B cell (primary cell): ENCODE results near the gene CRTC3. TPM values are rescaled to one million over a fixed set of nuclear protein-coding genes. Genes with fewer than 3 reads are reported as not detected.
"Not testable (repeated sequence)": the region's sequence is repeated elsewhere in the genome, so short reads cannot be mapped to it uniquely, and the experiment has no call there.

Source experiments
- ATAC-seq: fragments of 200-7000 bp; cut with Tn5 transposase; one replicate; pipeline ENCODE4 v1.10.0; 2021; ENCODE audit warnings: low read depth, mild to moderate bottlenecking, moderate number of reproducible peaks, moderate library complexity
- CTCF ChIA-PET: fragments of 350-600 bp; sonication (Branson Sonifier 250); formaldehyde crosslinking; loops from one replicate; lab custom pipeline; 2021; ENCODE audit warnings: antibody characterized with exemption, inconsistent platforms; lab: Charles Lee
- POLR2A ChIA-PET: fragments of 350-600 bp; sonication (Branson Sonifier 250); formaldehyde crosslinking; loops from one replicate; lab custom pipeline; 2021; ENCODE audit warnings: antibody characterized with exemption; lab: Charles Lee
- DNase-seq: peaks from one replicate; pipeline ENCODE4 v3.0.0; 2013
- H2AFZ ChIP-seq: 2 replicates; pipeline ENCODE4 v1.6.1; 2012; ENCODE audit warnings: mild to moderate bottlenecking, low read depth, low read length; ENCODE audit not compliant: insufficient read depth, poor library complexity, severe bottlenecking
- H3K27ac ChIP-seq, 2 donors: 1 replicate in 1 of 2; 2 replicates in 1 of 2; pipeline ENCODE4 v1.5.1; 2012 to 2013; ENCODE audit warnings: low read length in 2 of 2, mild to moderate bottlenecking in 2 of 2, moderate library complexity in 1 of 2
- H3K27me3 ChIP-seq, 4 experiments: fragments of 200-600 bp in 1 of 4; sonication (generic) in 1 of 4; replicated peaks in 1 of 4; 1 replicate in 2 of 4; 2 replicates in 2 of 4; pipeline versions ENCODE4 v1.6.1 to v1.7.0; 2013 to 2016; ENCODE audit warnings: low read length in 3 of 4, mild to moderate bottlenecking in 2 of 4, mixed read lengths in 1 of 4, moderate library complexity in 1 of 4; ENCODE audit not compliant: insufficient read depth in 4 of 4, control insufficient read depth in 3 of 4; ENCODE audit errors: control extremely low read depth in 1 of 4
- H3K36me3 ChIP-seq, 2 experiments: replicated peaks in 1 of 2; 1 replicate in 1 of 2; 2 replicates in 1 of 2; pipeline versions ENCODE4 v1.6.1 to v1.7.1; 2013; ENCODE audit warnings: low read length in 1 of 2; ENCODE audit not compliant: insufficient read depth in 2 of 2, control insufficient read depth in 1 of 2; ENCODE audit errors: control extremely low read depth in 1 of 2, extremely low read depth in 1 of 2
- H3K4me1 ChIP-seq, 2 donors: fragments of 200-600 bp in 1 of 2; sonication (generic) in 1 of 2; 1 replicate in 1 of 2; 2 replicates in 1 of 2; pipeline versions ENCODE4 v1.5.1 to v1.6.1; 2013 to 2017; ENCODE audit warnings: low read length in 2 of 2; ENCODE audit not compliant: control insufficient read depth in 2 of 2, insufficient read depth in 2 of 2
- H3K4me2 ChIP-seq: replicated peaks from 2 replicates; pipeline ENCODE3; 2012; ENCODE audit warnings: mild to moderate bottlenecking, low read depth, low read length; ENCODE audit not compliant: poor library complexity, severe bottlenecking
- H3K4me3 ChIP-seq, 5 experiments: fragments of 200-600 bp in 1 of 5; sonication (generic) in 1 of 5; 1 replicate in 3 of 5; 2 replicates in 2 of 5; pipeline versions ENCODE4 v1.5.1 to v1.7.0; 2011 to 2016; ENCODE audit warnings: low read length in 4 of 5, mild to moderate bottlenecking in 4 of 5, low read depth in 2 of 5, control low read depth in 1 of 5, moderate library complexity in 1 of 5; ENCODE audit not compliant: insufficient read depth in 1 of 5; ENCODE audit errors: control extremely low read depth in 1 of 5, extremely low read depth in 1 of 5
- H3K79me2 ChIP-seq: fragments of 200-600 bp; sonication (generic); one replicate; pipeline ENCODE4 v1.6.0; 2016; ENCODE audit warnings: low read length; ENCODE audit not compliant: control insufficient read depth, insufficient read depth
- H3K9ac ChIP-seq: fragments of 200-600 bp; sonication (generic); 2 replicates; pipeline ENCODE4 v1.6.1; 2017; ENCODE audit warnings: mild to moderate bottlenecking, low read length, moderate library complexity
- H3K9me3 ChIP-seq, 3 donors: one replicate each; pipeline versions ENCODE4 v1.6.1 to v1.7.1; 2013; ENCODE audit warnings: low read length in 2 of 3; ENCODE audit not compliant: control insufficient read depth in 2 of 3, insufficient read depth in 1 of 3; ENCODE audit errors: control extremely low read depth in 1 of 3
- H4K20me1 ChIP-seq: 2 replicates; pipeline ENCODE4 v1.6.0; 2012; ENCODE audit warnings: mild to moderate bottlenecking, low read length; ENCODE audit not compliant: insufficient read depth, control insufficient read depth, poor library complexity, severe bottlenecking
- H3K27ac Mint-ChIP-seq: one replicate; pipeline ENCODE4 v1.8.0; 2021; ENCODE audit warnings: mixed read lengths
- H3K27me3 Mint-ChIP-seq: one replicate; pipeline ENCODE4 v1.8.0; 2021; ENCODE audit warnings: mixed read lengths
- H3K4me1 Mint-ChIP-seq: one replicate; pipeline ENCODE4 v1.8.0; 2021; ENCODE audit warnings: mixed read lengths
- H3K4me3 Mint-ChIP-seq: one replicate; pipeline ENCODE4 v1.8.0; 2021; ENCODE audit warnings: mixed read lengths
- H3K9me3 Mint-ChIP-seq: one replicate; pipeline ENCODE4 v1.8.0; 2022; ENCODE audit warnings: mixed read lengths; ENCODE audit not compliant: insufficient read depth
- EZH2 ChIP-seq: IDR thresholded peaks from 2 replicates; pipeline ENCODE4 v1.6.1; 2012; ENCODE audit warnings: borderline replicate concordance, low read depth, mild to moderate bottlenecking, moderate library complexity, low read length; ENCODE audit not compliant: insufficient read depth, poor library complexity, severe bottlenecking
- WGBS: methylation state at CpG from one replicate; pipeline ENCODE4 v1.1.5; 2013; ENCODE audit warnings: missing lambda C conversion rate; ENCODE audit not compliant: insufficient coverage; 5-methylcytosine and 5-hydroxymethylcytosine counted together
- intact Hi-C: fragments of 100-400 bp; cut with micrococcal nuclease; formaldehyde crosslinking; loops from one replicate; pipeline ENCODE4 v1.10.0; 2022
- polyA plus RNA-seq: library from polyadenylated mRNA; depleted of rRNA; stranded (reverse); fragments of >200 nt; gene quantifications from 2 replicates; pipeline ENCODE4 v1.2.3, GENCODE V29; 2012
- total RNA-seq, 2 donors: library from RNA; stranded (reverse); fragments of 120-200 nt in 1 of 2; gene quantifications; 1 replicate in 1 of 2; 2 replicates in 1 of 2; pipeline versions ENCODE4 v1.2.3 to v1.2.4, GENCODE V29; 2013 to 2022
- TF ChIP-seq, protein P1 (sequence below): fragments of 200-600 bp; IDR thresholded peaks from one replicate; pipeline ENCODE4 v1.8.0; 2022; ENCODE audit warnings: antibody characterized with exemption, mild to moderate bottlenecking

Gene CRTC3
- total and polyA plus RNA-seq, 2 donors (not counting 1 experiment from before 2014, with no cell fraction given), result 34.7 to 95.8 TPM

DNA sequence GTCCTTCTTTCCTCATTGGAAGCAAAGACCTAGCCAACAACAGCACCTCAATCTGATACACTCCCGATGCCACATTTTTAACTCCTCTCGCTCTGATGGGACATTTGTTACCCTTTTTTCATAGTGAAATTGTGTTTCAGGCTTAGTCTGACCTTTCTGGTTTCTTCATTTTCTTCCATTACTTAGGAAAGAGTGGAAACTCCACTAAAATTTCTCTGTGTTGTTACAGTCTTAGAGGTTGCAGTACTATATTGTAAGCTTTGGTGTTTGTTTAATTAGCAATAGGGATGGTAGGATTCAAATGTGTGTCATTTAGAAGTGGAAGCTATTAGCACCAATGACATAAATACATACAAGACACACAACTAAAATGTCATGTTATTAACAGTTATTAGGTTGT lies 29.6 kb upstream of the CRTC3 start:
- H3K36me3 ChIP-seq, result peaks cover 4 to 58% of the 10 kb centered on the region in 2 experiments
- no peaks in the 10 kb centered on the region for H3K4me1 ChIP-seq
- Mint-ChIP-seq H3K9me3 (no peaks in the 10 kb centered on the region), H3K27me3 (no peaks in the 10 kb centered on the region), H3K4me1 (peaks cover 2% of the 10 kb centered on the region), H3K4me3 (no peak overlapping the region), H3K27ac (no peak overlapping the region)
- H3K4me3 ChIP-seq, result no peak overlapping the region
- no peak overlapping the region for H3K9ac ChIP-seq
- WGBS, result no CpG with 5 or more reads among the region's 2 CpGs
- H3K4me2 ChIP-seq, result no peak overlapping the region
- no peaks in the 10 kb centered on the region for H3K27me3 ChIP-seq
- no peak for DNase-seq
- ChIA-PET POLR2A (interaction anchor here (0.6 kb wide), 1 partner anchor 16 kb away, joined by 9 read pairs; no protein-coding TSS in a partner anchor), CTCF (interaction anchor here (0.5 to 1.7 kb wide), 7 partner anchors 8 to 182 kb away, joined by 3 to 6 read pairs (median 3); no protein-coding TSS in a partner anchor)
- H4K20me1 ChIP-seq, result peaks cover 5% of the 10 kb centered on the region
- H3K9me3 ChIP-seq, result no peaks in the 10 kb centered on the region
- no peak for ATAC-seq
- no peak overlapping the region for H2AFZ ChIP-seq
- intact Hi-C loops, result no loop called here
- no peak for TF ChIP-seq EZH2
- TF ChIP-seq, protein P1, sequence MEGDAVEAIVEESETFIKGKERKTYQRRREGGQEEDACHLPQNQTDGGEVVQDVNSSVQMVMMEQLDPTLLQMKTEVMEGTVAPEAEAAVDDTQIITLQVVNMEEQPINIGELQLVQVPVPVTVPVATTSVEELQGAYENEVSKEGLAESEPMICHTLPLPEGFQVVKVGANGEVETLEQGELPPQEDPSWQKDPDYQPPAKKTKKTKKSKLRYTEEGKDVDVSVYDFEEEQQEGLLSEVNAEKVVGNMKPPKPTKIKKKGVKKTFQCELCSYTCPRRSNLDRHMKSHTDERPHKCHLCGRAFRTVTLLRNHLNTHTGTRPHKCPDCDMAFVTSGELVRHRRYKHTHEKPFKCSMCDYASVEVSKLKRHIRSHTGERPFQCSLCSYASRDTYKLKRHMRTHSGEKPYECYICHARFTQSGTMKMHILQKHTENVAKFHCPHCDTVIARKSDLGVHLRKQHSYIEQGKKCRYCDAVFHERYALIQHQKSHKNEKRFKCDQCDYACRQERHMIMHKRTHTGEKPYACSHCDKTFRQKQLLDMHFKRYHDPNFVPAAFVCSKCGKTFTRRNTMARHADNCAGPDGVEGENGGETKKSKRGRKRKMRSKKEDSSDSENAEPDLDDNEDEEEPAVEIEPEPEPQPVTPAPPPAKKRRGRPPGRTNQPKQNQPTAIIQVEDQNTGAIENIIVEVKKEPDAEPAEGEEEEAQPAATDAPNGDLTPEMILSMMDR, result no peak
- peak overlapping the region in 1 of 2 donors; percentile 30 for H3K27ac ChIP-seq
- no peaks in the 10 kb centered on the region for H3K79me2 ChIP-seq

- H3K79me2 ChIP-seq, result no peaks in the 10 kb centered on the region
- ChIA-PET POLR2A (no interaction called here), CTCF (interaction anchor here (0.8 kb wide), 1 partner anchor 96 kb away, joined by 4 read pairs; no protein-coding TSS in a partner anchor)
- H3K4me3 ChIP-seq, result no peak overlapping the region
- H3K9ac ChIP-seq, result no peak overlapping the region
- H3K27ac ChIP-seq, result no peak overlapping the region
- no peaks in the 10 kb centered on the region for H3K27me3 ChIP-seq
- Mint-ChIP-seq H3K9me3 (no peaks in the 10 kb centered on the region), H3K4me1 (peaks cover 2% of the 10 kb centered on the region), H3K4me3 (no peak overlapping the region), H3K27me3 (no peaks in the 10 kb centered on the region), H3K27ac (no peak overlapping the region)
- no peak overlapping the region for H3K4me2 ChIP-seq
- peaks cover 3% of the 10 kb centered on the region for H4K20me1 ChIP-seq
- H2AFZ ChIP-seq, result no peak overlapping the region
- no peak for TF ChIP-seq EZH2
- TF ChIP-seq, protein P1, result no peak
- intact Hi-C loops, result no loop called here
- no CpG with 5 or more reads among the region's 4 CpGs for WGBS
- H3K4me1 ChIP-seq, result no peaks in the 10 kb centered on the region
- DNase-seq (no peak), ATAC-seq (no peak)
- H3K36me3 ChIP-seq, result peaks cover 1 to 41% of the 10 kb centered on the region in 2 experiments
- no peaks in the 10 kb centered on the region for H3K9me3 ChIP-seq
Measured at GRCh38 chr15:90501898-90502297, 27.8 kb upstream of the CRTC3 start.

DNA sequence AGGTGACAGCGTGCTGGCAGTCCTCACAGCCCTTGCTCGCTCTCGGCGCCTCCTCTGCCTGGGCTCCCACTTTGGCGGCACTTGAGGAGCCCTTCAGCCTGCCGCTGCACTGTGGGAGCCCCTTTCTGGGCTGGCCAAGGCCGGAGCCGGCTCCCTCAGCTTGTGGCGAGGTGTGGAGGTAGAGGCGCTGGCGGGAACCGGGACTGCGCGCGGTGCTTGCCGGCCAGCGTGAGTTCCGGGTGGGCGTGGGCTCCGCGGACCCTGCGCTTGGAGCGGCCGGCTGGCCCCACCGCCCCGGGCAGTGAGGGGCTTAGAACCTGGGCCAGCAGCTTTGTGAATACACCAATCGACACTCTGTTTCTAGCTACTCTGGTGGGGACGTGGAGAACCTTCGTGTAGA lies 18.9 kb upstream of the CRTC3 start:
- H3K9me3 Mint-ChIP-seq, H3K27me3 ChIP-seq, H3K4me1 Mint-ChIP-seq, H4K20me1 ChIP-seq, H3K4me3 Mint-ChIP-seq, H3K9ac ChIP-seq, DNase-seq, POLR2A ChIA-PET, H3K4me3 ChIP-seq, H3K9me3 ChIP-seq, H3K4me1 ChIP-seq, H2AFZ ChIP-seq, H3K36me3 ChIP-seq, H3K27ac Mint-ChIP-seq, H3K27ac ChIP-seq, H3K27me3 Mint-ChIP-seq, ATAC-seq, intact Hi-C loops, H3K79me2 ChIP-seq, H3K4me2 ChIP-seq: not testable (repeated sequence)
- WGBS, result 99% methylated on average over 20 of the region's 29 CpGs
- CTCF ChIA-PET, result interaction anchor here (1.6 to 1.8 kb wide), 2 partner anchors 88 to 137 kb away, joined by 3 to 5 read pairs; no protein-coding TSS in a partner anchor
